HT1080 (cell line): ENCODE measurements around the gene MAPK6. TPM values are rescaled to one million over a fixed set of nuclear protein-coding genes. Genes with fewer than 3 reads are reported as not detected.
"Not testable (repeated sequence)": the region's sequence is repeated elsewhere in the genome, so short reads cannot be mapped to it uniquely, and the experiment has no call there.

Experiments used
- DNase-seq: peaks from one replicate; pipeline ENCODE4 v3.0.0-alpha.2; 2015; ENCODE audit warnings: low read depth
- total RNA-seq: library from RNA; depleted of rRNA; stranded (reverse); fragments of >200 nt; shearing (Covaris generic); gene quantifications from 2 replicates; pipeline ENCODE4 v1.2.3, GENCODE V29; 2014

The MAPK6 gene
- total RNA-seq, 1 experiment from 2014 or later = 48.3 TPM

- DNase-seq = no peak
These were observed 23.2 kb downstream of the MAPK6 start for GRCh38 chr15:52042051-52042851.

- not testable (repeated sequence) for DNase-seq
These were observed 26.8 kb downstream of the MAPK6 start for GRCh38 chr15:52045795-52046298.

GRCh38 chr15:52046552-52046951, 27.5 kb downstream of the MAPK6 start:
- DNase-seq = not testable (repeated sequence)

GRCh38 chr15:52050416-52050815, 31.4 kb downstream of the MAPK6 start:
- peak; percentile 75 for DNase-seq

- DNase-seq = no peak
These were observed 33.3 kb downstream of the MAPK6 start for GRCh38 chr15:52052066-52052935.

GRCh38 chr15:52054381-52054780, 35.4 kb downstream of the MAPK6 start:
- no peak for DNase-seq

GRCh38 chr15:52054858-52055257, 35.8 kb downstream of the MAPK6 start:
- DNase-seq = not testable (repeated sequence)

- DNase-seq = no peak
These were observed 37.0 kb downstream of the MAPK6 start for GRCh38 chr15:52056001-52056400.

GRCh38 chr15:52056496-52056895, 37.5 kb downstream of the MAPK6 start:
- DNase-seq = no peak

GRCh38 chr15:52057996-52058395, 39.0 kb downstream of the MAPK6 start:
- DNase-seq = no peak

GRCh38 chr15:52060501-52060900, 41.5 kb downstream of the MAPK6 start:
- no peak for DNase-seq

- DNase-seq = no peak
These were observed 48.0 kb downstream of the MAPK6 start for GRCh38 chr15:52066842-52067544.

GRCh38 chr15:52067545-52067926, 48.5 kb downstream of the MAPK6 start:
- DNase-seq = no peak

GRCh38 chr15:52068004-52068615, 49.1 kb downstream of the MAPK6 start:
- DNase-seq = no peak

- no peak for DNase-seq
These were observed 50.5 kb downstream of the MAPK6 start for GRCh38 chr15:52069559-52069958.

- DNase-seq = no peak
These were observed 52.6 kb downstream of the MAPK6 start for GRCh38 chr15:52071570-52071969.

- peak; percentile 93 for DNase-seq
These were observed 58.1 kb downstream of the MAPK6 start for GRCh38 chr15:52076889-52077781.

- no peak for DNase-seq
These were observed 59.3 kb downstream of the MAPK6 start for GRCh38 chr15:52078197-52078875.
